IMR-90 (cell line): ENCODE results near the gene FBXL13. TPM values are rescaled to one million over a fixed set of nuclear protein-coding genes. Genes with fewer than 3 reads are reported as not detected.

Experiments
- ATAC-seq: fragments of 200-7000 bp; cut with Tn5 transposase; 2 replicates; pipeline ENCODE4 v1.9.1; 2020; ENCODE audit warnings: low read depth, mild to moderate bottlenecking, moderate library complexity
- BruUV-seq: library from RNA; stranded (reverse); fragments of 400-500 nt; replicated peaks from 2 replicates; lab custom pipeline; 2021; lab: Mats Ljungman, UMichigan
- CTCF ChIA-PET: fragments of 300-600 bp; formaldehyde crosslinking; extraction: SDS; loops from one replicate; lab custom pipeline; 2021; ENCODE audit warnings: antibody characterized with exemption; lab: Yijun Ruan, JAX
- POLR2A ChIA-PET: fragments of 300-600 bp; sonication (Branson Sonifier 250); formaldehyde crosslinking; loops from one replicate; lab custom pipeline; 2022; ENCODE audit warnings: antibody characterized with exemption; ENCODE audit not compliant: unreplicated experiment; lab: Charles Lee
- DNase-seq: peaks from one replicate; pipeline ENCODE4 v3.0.0; 2013
- H2AFZ ChIP-seq: replicated peaks from 2 replicates; pipeline ENCODE3; 2013; ENCODE audit warnings: low read length, mild to moderate bottlenecking; ENCODE audit not compliant: poor library complexity
- H2AK5ac ChIP-seq: 2 replicates; pipeline ENCODE4 v1.6.1; 2013; ENCODE audit warnings: low read depth, low read length, inconsistent platforms
- H2AK9ac ChIP-seq: replicated peaks from 2 replicates; pipeline ENCODE3; 2013; ENCODE audit warnings: mild to moderate bottlenecking, low read depth, low read length, moderate library complexity; ENCODE audit not compliant: poor library complexity
- H2BK120ac ChIP-seq: 2 replicates; pipeline ENCODE4 v1.6.1; 2013; ENCODE audit warnings: low read depth, low read length, inconsistent platforms
- H2BK15ac ChIP-seq: 3 replicates; pipeline ENCODE4 v1.6.1; 2013; ENCODE audit warnings: low read depth, low read length, inconsistent platforms
- H2BK20ac ChIP-seq: 2 replicates; pipeline ENCODE4 v1.6.1; 2013; ENCODE audit warnings: low read depth, mild to moderate bottlenecking, inconsistent platforms, low read length, moderate library complexity
- H2BK5ac ChIP-seq: 2 replicates; pipeline ENCODE4 v1.6.1; 2013; ENCODE audit warnings: mild to moderate bottlenecking, low read depth, low read length, inconsistent platforms; ENCODE audit not compliant: poor library complexity, severe bottlenecking
- H3K14ac ChIP-seq: replicated peaks from 2 replicates; pipeline ENCODE4 v1.6.1; 2013; ENCODE audit warnings: low read depth, low read length, inconsistent platforms
- H3K18ac ChIP-seq: 2 replicates; pipeline ENCODE4 v1.6.1; 2013; ENCODE audit warnings: low read depth, low read length, control low read depth
- H3K23ac ChIP-seq: 2 replicates; pipeline ENCODE4 v1.6.1; 2013; ENCODE audit warnings: low read depth, low read length, inconsistent platforms
- H3K27ac ChIP-seq: 2 replicates; pipeline ENCODE4 v1.5.1; 2013; ENCODE audit warnings: mild to moderate bottlenecking, control low read depth, low read length; ENCODE audit not compliant: insufficient read depth
- H3K27me3 ChIP-seq: 2 replicates; pipeline ENCODE4 v1.6.1; 2013; ENCODE audit warnings: low read length; ENCODE audit not compliant: control insufficient read depth, insufficient read depth
- H3K36me3 ChIP-seq: 2 replicates; pipeline ENCODE4 v1.6.1; 2013; ENCODE audit warnings: low read length, mixed read lengths; ENCODE audit not compliant: control insufficient read depth, insufficient read depth
- H3K4ac ChIP-seq: 2 replicates; pipeline ENCODE4 v1.6.1; 2013; ENCODE audit warnings: low read depth, low read length, inconsistent platforms
- H3K4me1 ChIP-seq: 2 replicates; pipeline ENCODE4 v1.6.1; 2013; ENCODE audit warnings: low read length, mixed read lengths; ENCODE audit not compliant: control insufficient read depth, insufficient read depth
- H3K4me2 ChIP-seq: 2 replicates; pipeline ENCODE4 v1.6.1; 2013; ENCODE audit warnings: low read depth, mild to moderate bottlenecking, control low read depth, low read length, moderate library complexity
- H3K4me3 ChIP-seq: 2 replicates; pipeline ENCODE4 v1.5.1; 2013; ENCODE audit warnings: low read depth, mild to moderate bottlenecking, control low read depth, low read length, moderate library complexity; ENCODE audit not compliant: insufficient read depth
- H3K56ac ChIP-seq: 2 replicates; pipeline ENCODE4 v1.6.1; 2013; ENCODE audit warnings: low read length, inconsistent platforms; ENCODE audit not compliant: insufficient read depth; ENCODE audit errors: extremely low read depth
- H3K79me1 ChIP-seq, 2 experiments: 2 replicates each; pipeline ENCODE4 v1.6.1; 2013; ENCODE audit warnings: low read length in 2 of 2, inconsistent platforms in 1 of 2, low read depth in 1 of 2
- H3K9ac ChIP-seq: 2 replicates; pipeline ENCODE4 v1.6.1; 2013; ENCODE audit warnings: low read depth, low read length, control low read depth
- H3K9me1 ChIP-seq: 2 replicates; pipeline ENCODE4 v1.6.1; 2013; ENCODE audit warnings: low read length, inconsistent platforms; ENCODE audit not compliant: insufficient read depth
- H3K9me3 ChIP-seq: 2 replicates; pipeline ENCODE4 v1.6.1; 2013; ENCODE audit warnings: low read length; ENCODE audit not compliant: control insufficient read depth, insufficient read depth
- H4K20me1 ChIP-seq: 2 replicates; pipeline ENCODE4 v1.6.1; 2013; ENCODE audit warnings: low read length, inconsistent platforms; ENCODE audit not compliant: insufficient read depth
- H4K5ac ChIP-seq: 2 replicates; pipeline ENCODE4 v1.6.1; 2013; ENCODE audit warnings: mild to moderate bottlenecking, low read depth, low read length, control low read depth
- H4K8ac ChIP-seq, 2 experiments: 2 replicates each; pipeline ENCODE4 v1.6.1; 2013; ENCODE audit warnings: low read depth in 2 of 2, low read length in 2 of 2, control low read depth in 1 of 2, inconsistent platforms in 1 of 2
- H4K91ac ChIP-seq: 2 replicates; pipeline ENCODE4 v1.6.1; 2013; ENCODE audit warnings: low read depth, low read length, inconsistent platforms; ENCODE audit not compliant: insufficient read depth
- BHLHE40 ChIP-seq: fragments of 150-350 bp; IDR thresholded peaks from 2 replicates; pipeline ENCODE4 v1.6.1; 2016; ENCODE audit warnings: mild to moderate bottlenecking, low read depth, low read length
- CEBPB ChIP-seq: IDR thresholded peaks from 2 replicates; pipeline ENCODE4 v1.6.1; 2012; ENCODE audit warnings: low read depth, low read length, improper control_type of control experiment
- CHD1 ChIP-seq: IDR thresholded peaks from 2 replicates; pipeline ENCODE4 v1.6.1; 2012; ENCODE audit warnings: low read depth, low read length, improper control_type of control experiment
- CTCF ChIP-seq: conservative IDR thresholded peaks from 2 replicates; pipeline ENCODE4 v1.5.1; 2012; ENCODE audit warnings: mild to moderate bottlenecking, low read depth, low read length, improper control_type of control experiment
- FOS ChIP-seq: fragments of 150-350 bp; IDR thresholded peaks from 2 replicates; pipeline ENCODE4 v1.6.1; 2016; ENCODE audit warnings: low read depth, low read length
- MAFK ChIP-seq: IDR thresholded peaks from 2 replicates; pipeline ENCODE4 v1.6.1; 2012; ENCODE audit warnings: low read depth, low read length, improper control_type of control experiment
- MXI1 ChIP-seq: IDR thresholded peaks from 2 replicates; pipeline ENCODE4 v1.6.1; 2012; ENCODE audit warnings: low read depth, mild to moderate bottlenecking, low read length, moderate library complexity, borderline replicate concordance
- NFE2L2 ChIP-seq: fragments of 150-350 bp; IDR thresholded peaks from 2 replicates; pipeline ENCODE4 v1.6.1; 2016; ENCODE audit warnings: low read depth, mild to moderate bottlenecking, low read length
- POLR2A ChIP-seq: IDR thresholded peaks from 2 replicates; pipeline ENCODE4 v1.6.1; 2012; ENCODE audit warnings: mild to moderate bottlenecking, low read depth, low read length
- RAD21 ChIP-seq: IDR thresholded peaks from 2 replicates; pipeline ENCODE4 v1.6.1; 2012; ENCODE audit warnings: low read length, improper control_type of control experiment
- RCOR1 ChIP-seq: IDR thresholded peaks from 2 replicates; pipeline ENCODE4 v1.6.1; 2012; ENCODE audit warnings: mild to moderate bottlenecking, low read length, improper control_type of control experiment; ENCODE audit not compliant: insufficient replicate concordance
- RFX5 ChIP-seq: IDR thresholded peaks from 2 replicates; pipeline ENCODE4 v1.8.0; 2012; ENCODE audit warnings: low read depth, mild to moderate bottlenecking, low read length, moderate library complexity
- SMC3 ChIP-seq: fragments of 150-350 bp; IDR thresholded peaks from 2 replicates; pipeline ENCODE4 v1.6.1; 2016; ENCODE audit warnings: low read depth, mild to moderate bottlenecking, antibody characterized with exemption, low read length, moderate library complexity
- USF2 ChIP-seq: fragments of 150-350 bp; IDR thresholded peaks from 2 replicates; pipeline ENCODE4 v1.6.1; 2017; ENCODE audit warnings: mild to moderate bottlenecking, antibody characterized with exemption, low read length, low read depth
- WGBS, 2 experiments: methylation state at CpG; one replicate each; pipeline versions ENCODE4 v1.1.5 to v1.1.7; 2013; ENCODE audit warnings: missing lambda C conversion rate in 2 of 2; ENCODE audit not compliant: insufficient read length in 1 of 2; ENCODE audit errors: extremely low coverage in 2 of 2; 5-methylcytosine and 5-hydroxymethylcytosine counted together
- dilution Hi-C: fragments of 300-500 bp; cut with HindIII; formaldehyde crosslinking; loops from one replicate; pipeline ENCODE4 v1.14.3; 2018; ENCODE audit warnings: low sequenced_read_pairs; ENCODE audit not compliant: unreplicated experiment
- in situ Hi-C: fragments of 300-500 bp; cut with MboI; formaldehyde crosslinking; loops from 3 replicates; pipeline ENCODE4 v1.14.3; 2019; ENCODE audit warnings: low sequenced_read_pairs, inconsistent platforms, mixed read lengths
- intact Hi-C: fragments of 100-400 bp; cut with micrococcal nuclease; formaldehyde crosslinking; loops from 2 replicates; pipeline ENCODE4 v1.10.0; 2022
- polyA plus RNA-seq, 3 experiments: library from polyadenylated mRNA; depleted of rRNA; stranded (reverse); fragments of >200 nt; gene quantifications; 2 replicates each; pipeline ENCODE4 v1.2.3, GENCODE V29; 2012; ENCODE audit warnings: low replicate concordance in 1 of 3
- total RNA-seq: library from RNA; depleted of rRNA; stranded (reverse); fragments of >200 nt; gene quantifications from 2 replicates; pipeline ENCODE4 v1.2.3, GENCODE V29; 2012

Gene FBXL13
- total and polyA plus RNA-seq, 2 of the 4 experiments (the other 2 are of a cell fraction), result 0.24 to 0.36 TPM

- Histone ChIP-seq H3K4me3 (no peak overlapping the region), H2AFZ (no peak overlapping the region), H3K27ac (no peak overlapping the region), H2BK20ac (no peak overlapping the region), H3K4ac (no peak overlapping the region), H3K9ac (no peak overlapping the region), H3K9me3 (no peaks in the 10 kb centered on the region), H3K18ac (no peak overlapping the region), H2AK9ac (no peak overlapping the region), H4K8ac (no peak overlapping the region), H4K20me1 (no peaks in the 10 kb centered on the region), H2AK5ac (no peak overlapping the region), H2BK5ac (no peak overlapping the region), H3K4me2 (no peak overlapping the region), H3K79me1 (no peaks in the 10 kb centered on the region), H2BK15ac (no peak overlapping the region), H3K14ac (no peak overlapping the region), H4K5ac (no peak overlapping the region), H3K36me3 (peaks cover 15% of the 10 kb centered on the region), H3K4me1 (no peaks in the 10 kb centered on the region), H2BK120ac (no peak overlapping the region), H3K27me3 (no peaks in the 10 kb centered on the region), H3K9me1 (no peaks in the 10 kb centered on the region), H4K91ac (no peak overlapping the region), H3K23ac (no peak overlapping the region), H3K56ac (no peak overlapping the region)
- dilution Hi-C loops, result no loop called here
- in situ Hi-C loops, result no loop called here
- TF ChIP-seq POLR2A (no peak), CTCF (peak; percentile 22; the same call in 1 of the 2 replicates), MAFK (no peak), CHD1 (no peak), NFE2L2 (no peak), MXI1 (no peak), CEBPB (no peak), BHLHE40 (no peak), USF2 (no peak), RFX5 (no peak), RAD21 (0 out of 2 replicates have a peak, but pooled peaks have one; percentile 14), FOS (no peak), SMC3 (no peak), RCOR1 (no peak)
- intact Hi-C loops, result no loop called here
- ChIA-PET POLR2A (no interaction called here), CTCF (no interaction called here)
- ATAC-seq (no peak), DNase-seq (no peak)
- no CpG with 5 or more reads among the region's 3 CpGs for WGBS, 2 experiments
- BruUV-seq, result no TSS peak
These were observed 19.5 kb upstream of the FBXL13 start for GRCh38 chr7:103094102-103094501.
